ENCODE data around the gene KIRREL2. TPM values are rescaled to one million over a fixed set of nuclear protein-coding genes. Genes with fewer than 3 reads are reported as not detected.

KIRREL2 gene
- total and polyA plus RNA-seq, 9 of the 15 experiments (the other 6 are each of a cell fraction or from before 2014, with no cell fraction given), result 0.01 to 0.12 (median 0.09) TPM; not detected in 4

- TF ChIP-seq ZNF407 (IDR thresholded peaks at IDR 0.05; ENCODE audit: low read depth) (no peak), ZBTB11 (CRISPR knock-in tag; IDR thresholded peaks at IDR 0.05) (no peak), TSHZ1 (CRISPR knock-in tag; IDR thresholded peaks at IDR 0.05) (no peak), ZNF212 (CRISPR knock-in tag; IDR thresholded peaks at IDR 0.05) (no peak), ZNF277 (CRISPR knock-in tag; IDR thresholded peaks at IDR 0.05; ENCODE audit: borderline replicate concordance) (no peak), HOMEZ (CRISPR knock-in tag; IDR thresholded peaks at IDR 0.05) (no peak), SRSF7 (optimal IDR thresholded peaks at IDR 0.05; ENCODE audit: low read depth, low read length) (no peak)
These were observed 43.0 kb downstream of the KIRREL2 start (continued) for GRCh38 chr19:35899547-35900214.
